ENCODE data around the gene CCHCR1.

GRCh38 chr6:31173406-31173805 is 15.8 kb upstream of the CCHCR1 start:
- TF ChIP-seq CTCF (IDR thresholded peaks at IDR 0.05) (no peak), EP300 (IDR thresholded peaks at IDR 0.05) (no peak)
